SK-N-MC (cell line): ENCODE measurements around the gene STX8.

ENCODE experiments used
- EZH2 ChIP-seq: fragments of 200-600 bp; sonication (generic); IDR thresholded peaks from one replicate; pipeline ENCODE4 v1.6.1; 2017; ENCODE audit warnings: antibody characterized with exemption
- POLR2AphosphoS5 ChIP-seq: IDR thresholded peaks from 2 replicates; pipeline ENCODE4 v1.6.1; 2012; ENCODE audit warnings: mild to moderate bottlenecking, low read depth, low read length, borderline replicate concordance

- no peak for TF ChIP-seq POLR2AphosphoS5
- no peak for TF ChIP-seq EZH2
Measured at GRCh38 chr17:9380361-9380760, 195.3 kb downstream of the STX8 start.
